ENCODE results near the gene PTPRZ1.

GRCh38 chr7:121871188-121871587 is 1.8 kb upstream of the PTPRZ1 start:
- TF ChIP-seq RFX5 (IDR thresholded peaks at IDR 0.05; ENCODE audit: low read depth, low read length) (no peak), CTCF (conservative IDR thresholded peaks at IDR 0.05; ENCODE audit: low read depth, low read length) (no peak), POLR2A (IDR thresholded peaks at IDR 0.05; ENCODE audit: low read depth, low read length) (no peak)
